Pons (tissue), 1 donor: ENCODE data around the gene ITSN1.
"Not testable (repeated sequence)": the region's sequence is repeated elsewhere in the genome, so short reads cannot be mapped to it uniquely, and the experiment has no call there.

Experiments used
- DNase-seq: peaks from one replicate; pipeline ENCODE4 v3.0.0-alpha.2; 2016; ENCODE audit warnings: low spot score

The ITSN1 gene

GRCh38 chr21:33771976-33772375, 129.7 kb downstream of the ITSN1 start:
- DNase-seq = no peak

- no peak for DNase-seq
These were observed 132.2 kb downstream of the ITSN1 start for GRCh38 chr21:33774551-33774950.

GRCh38 chr21:33775100-33775828, 133.0 kb downstream of the ITSN1 start:
- no peak for DNase-seq

- DNase-seq = no peak
These were observed 138.3 kb downstream of the ITSN1 start for GRCh38 chr21:33780631-33781030.

- no peak for DNase-seq
These were observed 138.8 kb downstream of the ITSN1 start for GRCh38 chr21:33781121-33781520.

- DNase-seq = no peak
These were observed 141.1 kb downstream of the ITSN1 start for GRCh38 chr21:33783187-33783979.

- DNase-seq = no peak
These were observed 145.1 kb downstream of the ITSN1 start for GRCh38 chr21:33787431-33787830.

GRCh38 chr21:33788438-33788837, 146.1 kb downstream of the ITSN1 start:
- DNase-seq = not testable (repeated sequence)

GRCh38 chr21:33789697-33790096, 147.4 kb downstream of the ITSN1 start:
- DNase-seq = no peak

GRCh38 chr21:33791073-33791472, 148.8 kb downstream of the ITSN1 start:
- DNase-seq = no peak

GRCh38 chr21:33794596-33794995, 152.3 kb downstream of the ITSN1 start:
- no peak for DNase-seq

GRCh38 chr21:33797565-33797964, 155.3 kb downstream of the ITSN1 start:
- DNase-seq = no peak

- no peak for DNase-seq
These were observed 157.2 kb downstream of the ITSN1 start for GRCh38 chr21:33799378-33800090.

- DNase-seq = no peak
These were observed 158.6 kb downstream of the ITSN1 start for GRCh38 chr21:33800753-33801423.

- DNase-seq = no peak
These were observed 159.4 kb downstream of the ITSN1 start for GRCh38 chr21:33801424-33802405.

GRCh38 chr21:33802481-33802880, 160.2 kb downstream of the ITSN1 start:
- DNase-seq = no peak

GRCh38 chr21:33808715-33809367, 166.5 kb downstream of the ITSN1 start:
- DNase-seq = no peak

- DNase-seq = no peak
These were observed 168.5 kb downstream of the ITSN1 start for GRCh38 chr21:33810766-33811165.

- DNase-seq = no peak
These were observed 169.1 kb downstream of the ITSN1 start for GRCh38 chr21:33811167-33812010.
